ENCODE measurements around the gene TJAP1.

TJAP1 gene

GRCh38 chr6:43432009-43432945 lies 45.1 kb upstream of the TJAP1 start:
- no peak for DNase-seq
- no peak overlapping the region for H2BK12ac ChIP-seq (ENCODE audit: low read length in 2 of 2)
- H2BK120ac ChIP-seq (ENCODE audit: low read depth, low read length): no peak overlapping the region
- no peak overlapping the region for H2AFZ ChIP-seq (ENCODE audit: low read depth, low read length)
- H3K79me1 ChIP-seq (replicated peaks; ENCODE audit: low read length, poor library complexity, severe bottlenecking): peaks cover 23% of the 10 kb centered on the region
- H2BK5ac ChIP-seq (ENCODE audit: low read depth, low read length, poor library complexity, severe bottlenecking): no peak overlapping the region
- peak overlapping the region; percentile 36 for H4K8ac ChIP-seq (ENCODE audit: low read length)
- H3K36me3 ChIP-seq (ENCODE audit: control insufficient read depth in 1 of 2, insufficient read depth in 2 of 2, low read depth in 1 of 2, low read length in 2 of 2): peaks cover 34 to 48% of the 10 kb centered on the region in 2 experiments
- H3K23ac ChIP-seq (ENCODE audit: low read length in 2 of 2): no peak overlapping the region
- H3K9ac ChIP-seq (ENCODE audit: low read length): no peak overlapping the region
- no peak overlapping the region for H2AK5ac ChIP-seq (ENCODE audit: low read length, severe bottlenecking)
- no peak overlapping the region for H3K27ac ChIP-seq (ENCODE audit: low read length, poor library complexity, severe bottlenecking)
- no peak overlapping the region for H3K4ac ChIP-seq (ENCODE audit: low read depth in 1 of 2, low read length in 2 of 2)
- H3K27me3 ChIP-seq (ENCODE audit: control insufficient read depth in 1 of 2, insufficient read depth in 1 of 2, low read length in 2 of 2): no peaks in the 10 kb centered on the region
- no peak overlapping the region for H3K14ac ChIP-seq (ENCODE audit: low read length in 2 of 2)
- no peak overlapping the region for H3K4me2 ChIP-seq (ENCODE audit: low read length, poor library complexity, severe bottlenecking)
- no peak overlapping the region for H2BK15ac ChIP-seq (ENCODE audit: low read depth, poor library complexity, severe bottlenecking)
- WGBS: 98% methylated on average over 18 of the region's 19 CpGs
- peak overlapping the region; percentile 58 for H4K91ac ChIP-seq (ENCODE audit: low read length)
- H3K4me3 ChIP-seq (ENCODE audit: insufficient read depth in 1 of 2, low read depth in 1 of 2, low read length in 2 of 2): no peak overlapping the region
- H3K4me1 ChIP-seq (ENCODE audit: control insufficient read depth, insufficient read depth, low read depth, low read length): peaks cover 16% of the 10 kb centered on the region
- H3K18ac ChIP-seq (ENCODE audit: low read depth in 1 of 2, low read length in 2 of 2): no peak overlapping the region
- no peaks in the 10 kb centered on the region for H3K9me3 ChIP-seq (ENCODE audit: control insufficient read depth, low read length)

GRCh38 chr6:43433148-43433547 lies 44.2 kb upstream of the TJAP1 start:
- Histone ChIP-seq H2BK15ac (ENCODE audit: low read depth, poor library complexity, severe bottlenecking) (no peak overlapping the region), H3K36me3 (ENCODE audit: control insufficient read depth in 1 of 2, insufficient read depth in 2 of 2, low read depth in 1 of 2, low read length in 2 of 2) (peaks cover 34 to 56% of the 10 kb centered on the region in 2 experiments), H3K4me2 (ENCODE audit: low read length, poor library complexity, severe bottlenecking) (no peak overlapping the region), H3K4me1 (ENCODE audit: control insufficient read depth, insufficient read depth, low read depth, low read length) (peaks cover 16% of the 10 kb centered on the region), H3K4me3 (ENCODE audit: insufficient read depth in 1 of 2, low read depth in 1 of 2, low read length in 2 of 2) (no peak overlapping the region), H2BK12ac (ENCODE audit: low read length in 2 of 2) (no peak overlapping the region), H2AFZ (ENCODE audit: low read depth, low read length) (no peak overlapping the region), H2BK5ac (ENCODE audit: low read depth, low read length, poor library complexity, severe bottlenecking) (no peak overlapping the region), H2BK120ac (ENCODE audit: low read depth, low read length) (no peak overlapping the region), H4K8ac (ENCODE audit: low read length) (no peak overlapping the region), H3K27me3 (ENCODE audit: control insufficient read depth in 1 of 2, insufficient read depth in 1 of 2, low read length in 2 of 2) (no peaks in the 10 kb centered on the region), H3K9me3 (ENCODE audit: control insufficient read depth, low read length) (no peaks in the 10 kb centered on the region), H3K27ac (ENCODE audit: low read length, poor library complexity, severe bottlenecking) (no peak overlapping the region), H3K18ac (ENCODE audit: low read depth in 1 of 2, low read length in 2 of 2) (no peak overlapping the region), H3K23ac (ENCODE audit: low read length in 2 of 2) (no peak overlapping the region), H4K91ac (ENCODE audit: low read length) (no peak overlapping the region), H3K79me1 (replicated peaks; ENCODE audit: low read length, poor library complexity, severe bottlenecking) (peaks cover 23% of the 10 kb centered on the region), H3K4ac (ENCODE audit: low read depth in 1 of 2, low read length in 2 of 2) (no peak overlapping the region), H3K9ac (ENCODE audit: low read length) (no peak overlapping the region), H3K14ac (ENCODE audit: low read length in 2 of 2) (no peak overlapping the region), H2AK5ac (ENCODE audit: low read length, severe bottlenecking) (no peak overlapping the region)
- no peak for DNase-seq
- 86% methylated on average over 8 of the region's 8 CpGs for WGBS

DNA sequence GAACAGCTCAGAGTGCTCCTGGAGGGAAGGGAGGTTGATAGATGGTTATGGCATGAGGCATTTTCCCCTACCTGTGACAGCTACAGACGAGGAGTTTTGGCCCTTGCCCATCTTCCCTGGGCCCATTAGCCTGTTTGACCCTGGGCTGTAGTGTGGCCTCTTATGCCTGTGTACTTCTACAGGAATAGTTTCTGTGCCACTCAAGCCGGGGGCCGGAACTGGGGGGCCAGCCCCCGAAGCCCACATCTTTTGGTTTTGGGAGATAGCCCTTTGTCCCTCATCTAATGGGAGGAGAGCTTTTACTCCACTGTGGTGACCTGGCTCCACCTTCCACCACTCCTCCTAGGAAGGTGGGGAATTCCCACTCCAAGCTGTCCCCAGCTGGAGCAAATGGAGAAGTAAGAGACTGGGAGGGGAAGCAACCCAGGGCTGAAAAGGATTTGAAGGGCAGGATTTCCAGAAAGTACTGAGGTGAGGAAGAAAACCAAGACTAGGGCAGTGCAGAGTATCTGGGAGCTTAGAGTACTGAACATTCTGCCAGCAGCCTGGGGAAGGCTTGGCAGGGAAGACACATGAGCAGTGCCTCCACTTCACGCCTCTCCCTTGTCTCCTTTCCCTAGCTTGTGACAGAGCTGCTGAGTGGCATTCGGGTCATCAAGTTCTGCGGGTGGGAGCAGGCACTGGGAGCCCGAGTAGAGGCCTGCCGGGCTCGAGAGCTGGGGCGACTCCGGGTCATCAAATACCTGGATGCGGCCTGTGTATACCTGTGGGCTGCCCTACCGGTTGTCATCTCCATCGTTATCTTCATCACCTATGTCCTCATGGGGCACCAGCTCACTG lies 43.1 kb upstream of the TJAP1 start:
- Histone ChIP-seq H2AK5ac (ENCODE audit: low read length, severe bottlenecking) (no peak overlapping the region), H3K27me3 (ENCODE audit: control insufficient read depth in 1 of 2, insufficient read depth in 1 of 2, low read length in 2 of 2) (no peaks in the 10 kb centered on the region), H3K36me3 (ENCODE audit: control insufficient read depth in 1 of 2, insufficient read depth in 2 of 2, low read depth in 1 of 2, low read length in 2 of 2) (peaks cover 43 to 67% of the 10 kb centered on the region in 2 experiments), H3K9me3 (ENCODE audit: control insufficient read depth, low read length) (no peaks in the 10 kb centered on the region), H3K4me1 (ENCODE audit: control insufficient read depth, insufficient read depth, low read depth, low read length) (peaks cover 16% of the 10 kb centered on the region), H4K8ac (ENCODE audit: low read length) (no peak overlapping the region), H3K18ac (ENCODE audit: low read depth in 1 of 2, low read length in 2 of 2) (no peak overlapping the region), H4K91ac (ENCODE audit: low read length) (no peak overlapping the region), H3K14ac (ENCODE audit: low read length in 2 of 2) (no peak overlapping the region), H2BK5ac (ENCODE audit: low read depth, low read length, poor library complexity, severe bottlenecking) (no peak overlapping the region), H2BK15ac (ENCODE audit: low read depth, poor library complexity, severe bottlenecking) (no peak overlapping the region), H2AFZ (ENCODE audit: low read depth, low read length) (no peak overlapping the region), H2BK120ac (ENCODE audit: low read depth, low read length) (no peak overlapping the region), H3K27ac (ENCODE audit: low read length, poor library complexity, severe bottlenecking) (no peak overlapping the region), H3K4me3 (ENCODE audit: insufficient read depth in 1 of 2, low read depth in 1 of 2, low read length in 2 of 2) (no peak overlapping the region), H2BK12ac (ENCODE audit: low read length in 2 of 2) (no peak overlapping the region), H3K9ac (ENCODE audit: low read length) (no peak overlapping the region), H3K4ac (ENCODE audit: low read depth in 1 of 2, low read length in 2 of 2) (no peak overlapping the region), H3K4me2 (ENCODE audit: low read length, poor library complexity, severe bottlenecking) (no peak overlapping the region), H3K79me1 (replicated peaks; ENCODE audit: low read length, poor library complexity, severe bottlenecking) (peaks cover 23% of the 10 kb centered on the region), H3K23ac (ENCODE audit: low read length in 2 of 2) (no peak overlapping the region)
- no peak for DNase-seq
- 94% methylated on average over 12 of the region's 15 CpGs for WGBS

- no peak overlapping the region for H3K9ac ChIP-seq (ENCODE audit: low read length)
- no peaks in the 10 kb centered on the region for H3K27me3 ChIP-seq (ENCODE audit: control insufficient read depth in 1 of 2, insufficient read depth in 1 of 2, low read length in 2 of 2)
- no peak overlapping the region for H2AFZ ChIP-seq (ENCODE audit: low read depth, low read length)
- H3K23ac ChIP-seq (ENCODE audit: low read length in 2 of 2): no peak overlapping the region
- no peak overlapping the region for H3K14ac ChIP-seq (ENCODE audit: low read length in 2 of 2)
- no peak for DNase-seq
- no peak overlapping the region for H4K8ac ChIP-seq (ENCODE audit: low read length)
- no peak overlapping the region for H2BK5ac ChIP-seq (ENCODE audit: low read depth, low read length, poor library complexity, severe bottlenecking)
- H3K36me3 ChIP-seq (ENCODE audit: control insufficient read depth in 1 of 2, insufficient read depth in 2 of 2, low read depth in 1 of 2, low read length in 2 of 2): peaks cover 48 to 73% of the 10 kb centered on the region in 2 experiments
- H3K4me3 ChIP-seq (ENCODE audit: insufficient read depth in 1 of 2, low read depth in 1 of 2, low read length in 2 of 2): no peak overlapping the region
- no peaks in the 10 kb centered on the region for H3K9me3 ChIP-seq (ENCODE audit: control insufficient read depth, low read length)
- no peak overlapping the region for H3K18ac ChIP-seq (ENCODE audit: low read depth in 1 of 2, low read length in 2 of 2)
- no peak overlapping the region for H4K91ac ChIP-seq (ENCODE audit: low read length)
- no peak overlapping the region for H2BK12ac ChIP-seq (ENCODE audit: low read length in 2 of 2)
- no peak overlapping the region for H3K4me2 ChIP-seq (ENCODE audit: low read length, poor library complexity, severe bottlenecking)
- H3K4ac ChIP-seq (ENCODE audit: low read depth in 1 of 2, low read length in 2 of 2): no peak overlapping the region
- H2BK120ac ChIP-seq (ENCODE audit: low read depth, low read length): no peak overlapping the region
- H2AK5ac ChIP-seq (ENCODE audit: low read length, severe bottlenecking): no peak overlapping the region
- peaks cover 16% of the 10 kb centered on the region for H3K4me1 ChIP-seq (ENCODE audit: control insufficient read depth, insufficient read depth, low read depth, low read length)
- no peak overlapping the region for H2BK15ac ChIP-seq (ENCODE audit: low read depth, poor library complexity, severe bottlenecking)
- H3K27ac ChIP-seq (ENCODE audit: low read length, poor library complexity, severe bottlenecking): no peak overlapping the region
- WGBS: 100% methylated on average over 3 of the region's 4 CpGs
- peaks cover 17% of the 10 kb centered on the region for H3K79me1 ChIP-seq (replicated peaks; ENCODE audit: low read length, poor library complexity, severe bottlenecking)
Observed at GRCh38 chr6:43434943-43435342, 42.4 kb upstream of the TJAP1 start.

All from mesenchymal stem cell (in vitro differentiated cells and primary cell).